Hepatocyte (in vitro differentiated cells): ENCODE data around the gene TTC28. TPM values are rescaled to one million over a fixed set of nuclear protein-coding genes. Genes with fewer than 3 reads are reported as not detected.

Source experiments
- DNase-seq: peaks from one replicate; pipeline ENCODE4 v3.0.0-alpha.2; 2016; ENCODE audit warnings: low spot score
- H2AFZ ChIP-seq: fragments of 200-600 bp; sonication (generic); 2 replicates; pipeline ENCODE4 v1.6.0; 2016; ENCODE audit warnings: antibody characterized with exemption, mild to moderate bottlenecking
- H3K27ac ChIP-seq: fragments of 200-600 bp; sonication (generic); 2 replicates; pipeline ENCODE4 v1.5.1; 2016; ENCODE audit warnings: mild to moderate bottlenecking
- H3K27me3 ChIP-seq: fragments of 200-600 bp; sonication (generic); 2 replicates; pipeline ENCODE4 v1.6.1; 2016
- H3K36me3 ChIP-seq: fragments of 200-600 bp; sonication (generic); replicated peaks from 2 replicates; pipeline ENCODE4 v1.5.1; 2016; ENCODE audit warnings: low read depth; ENCODE audit not compliant: insufficient read depth
- H3K4me1 ChIP-seq: fragments of 200-600 bp; sonication (generic); 2 replicates; pipeline ENCODE4 v1.5.1; 2016; ENCODE audit warnings: mild to moderate bottlenecking, moderate library complexity; ENCODE audit not compliant: insufficient read depth
- H3K4me2 ChIP-seq: fragments of 200-600 bp; sonication (generic); 2 replicates; pipeline ENCODE4 v1.6.0; 2016
- H3K4me3 ChIP-seq: fragments of 200-600 bp; sonication (generic); 2 replicates; pipeline ENCODE4 v1.5.1; 2016; ENCODE audit warnings: mild to moderate bottlenecking
- H3K79me2 ChIP-seq: fragments of 200-600 bp; sonication (generic); 2 replicates; pipeline ENCODE4 v1.6.0; 2017; ENCODE audit warnings: mild to moderate bottlenecking
- H3K9me2 ChIP-seq: fragments of 200-600 bp; sonication (generic); replicated peaks from 2 replicates; pipeline ENCODE4 v1.6.0; 2017; ENCODE audit warnings: mild to moderate bottlenecking; ENCODE audit not compliant: insufficient read depth
- H3K9me3 ChIP-seq: fragments of 200-600 bp; sonication (generic); 2 replicates; pipeline ENCODE4 v1.5.1; 2016; ENCODE audit warnings: low read depth, mild to moderate bottlenecking
- H4K20me1 ChIP-seq: fragments of 200-600 bp; sonication (generic); 2 replicates; pipeline ENCODE4 v1.6.0; 2016; ENCODE audit warnings: mild to moderate bottlenecking; ENCODE audit not compliant: insufficient read depth, poor library complexity, severe bottlenecking
- EZH2 ChIP-seq: fragments of 200-600 bp; sonication (generic); IDR thresholded peaks from 2 replicates; pipeline ENCODE4 v1.6.1; 2016; ENCODE audit warnings: antibody characterized with exemption, mild to moderate bottlenecking, borderline replicate concordance
- EZH2phosphoT487 ChIP-seq: fragments of 200-600 bp; sonication (generic); IDR thresholded peaks from one replicate; pipeline ENCODE4 v1.6.1; 2018; ENCODE audit warnings: antibody characterized with exemption, mild to moderate bottlenecking, low read depth, moderate library complexity; ENCODE audit not compliant: unreplicated experiment, severe bottlenecking
- WGBS: methylation state at CpG from one replicate; pipeline ENCODE4 v1.1.6; 2016; ENCODE audit warnings: low lambda C conversion rate; ENCODE audit errors: missing lambda C conversion rate; 5-methylcytosine and 5-hydroxymethylcytosine counted together
- polyA plus RNA-seq: library from polyadenylated mRNA; unstranded; fragments of >200 nt; fragmentation: Nextera tagmentation; extraction: Ambion mirVana; gene quantifications from 2 replicates; pipeline ENCODE4 v1.2.1, GENCODE V29; 2016
- total RNA-seq: library from RNA; depleted of rRNA; stranded (reverse); fragments of >200 nt; gene quantifications from 2 replicates; pipeline ENCODE4 v1.2.3, GENCODE V29; 2014
- TF ChIP-seq, protein P1 (sequence below): fragments of 200-600 bp; sonication (generic); IDR thresholded peaks from 2 replicates; pipeline ENCODE4 v1.5.1; 2016; ENCODE audit warnings: antibody characterized with exemption, mild to moderate bottlenecking; ENCODE audit not compliant: poor library complexity

TTC28 gene
- total and polyA plus RNA-seq, 2 experiments from 2014 or later: 14.7 to 30.4 TPM

DNA sequence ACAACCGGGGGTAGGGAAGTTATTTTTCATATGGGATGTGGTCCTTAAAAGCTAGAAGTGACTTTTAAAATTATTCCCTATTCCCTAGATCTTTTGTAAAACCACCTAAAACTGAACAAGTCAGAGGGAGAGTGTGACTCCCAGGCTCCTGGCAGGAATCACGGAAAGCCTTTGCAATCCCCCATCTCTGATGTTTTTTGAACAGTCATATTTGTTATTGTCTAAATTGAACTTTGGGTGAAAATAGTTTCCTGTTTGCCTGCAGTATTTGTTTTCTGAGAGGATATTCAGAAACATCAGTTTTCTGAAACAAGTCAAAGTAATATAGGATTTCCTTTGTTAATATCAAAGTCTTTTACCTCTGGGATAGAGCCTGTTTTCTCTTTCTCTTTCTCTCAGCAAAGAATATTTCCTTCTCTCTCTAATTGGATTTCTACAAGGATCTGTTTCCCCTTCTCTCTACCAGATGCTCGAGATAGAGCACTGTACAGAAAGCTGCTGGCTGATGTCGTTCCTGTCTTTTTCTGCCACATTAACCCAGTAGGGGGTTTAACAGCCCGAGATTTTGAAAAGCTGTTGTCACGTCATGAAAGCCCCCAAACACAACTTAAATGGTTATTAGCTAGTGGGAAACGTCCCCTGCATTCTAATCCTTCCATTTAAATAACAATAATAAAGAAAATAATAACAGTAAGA is 628.4 kb downstream of the TTC28 start:
- no peak overlapping the region for H3K27ac ChIP-seq
- 64% methylated on average over 7 of the region's 7 CpGs for WGBS
- H2AFZ ChIP-seq: no peak overlapping the region
- no peaks in the 10 kb centered on the region for H4K20me1 ChIP-seq
- H3K4me2 ChIP-seq: no peak overlapping the region
- TF ChIP-seq, protein P1, sequence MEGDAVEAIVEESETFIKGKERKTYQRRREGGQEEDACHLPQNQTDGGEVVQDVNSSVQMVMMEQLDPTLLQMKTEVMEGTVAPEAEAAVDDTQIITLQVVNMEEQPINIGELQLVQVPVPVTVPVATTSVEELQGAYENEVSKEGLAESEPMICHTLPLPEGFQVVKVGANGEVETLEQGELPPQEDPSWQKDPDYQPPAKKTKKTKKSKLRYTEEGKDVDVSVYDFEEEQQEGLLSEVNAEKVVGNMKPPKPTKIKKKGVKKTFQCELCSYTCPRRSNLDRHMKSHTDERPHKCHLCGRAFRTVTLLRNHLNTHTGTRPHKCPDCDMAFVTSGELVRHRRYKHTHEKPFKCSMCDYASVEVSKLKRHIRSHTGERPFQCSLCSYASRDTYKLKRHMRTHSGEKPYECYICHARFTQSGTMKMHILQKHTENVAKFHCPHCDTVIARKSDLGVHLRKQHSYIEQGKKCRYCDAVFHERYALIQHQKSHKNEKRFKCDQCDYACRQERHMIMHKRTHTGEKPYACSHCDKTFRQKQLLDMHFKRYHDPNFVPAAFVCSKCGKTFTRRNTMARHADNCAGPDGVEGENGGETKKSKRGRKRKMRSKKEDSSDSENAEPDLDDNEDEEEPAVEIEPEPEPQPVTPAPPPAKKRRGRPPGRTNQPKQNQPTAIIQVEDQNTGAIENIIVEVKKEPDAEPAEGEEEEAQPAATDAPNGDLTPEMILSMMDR: no peak
- TF ChIP-seq EZH2 (no peak), EZH2phosphoT487 (no peak)
- no peak overlapping the region for H3K4me3 ChIP-seq
- DNase-seq: no peak
- no peaks in the 10 kb centered on the region for H3K9me3 ChIP-seq
- no peaks in the 10 kb centered on the region for H3K27me3 ChIP-seq
- no peaks in the 10 kb centered on the region for H3K79me2 ChIP-seq
- no peaks in the 10 kb centered on the region for H3K4me1 ChIP-seq
- H3K36me3 ChIP-seq: no peaks in the 10 kb centered on the region
- H3K9me2 ChIP-seq: no peaks in the 10 kb centered on the region

DNA sequence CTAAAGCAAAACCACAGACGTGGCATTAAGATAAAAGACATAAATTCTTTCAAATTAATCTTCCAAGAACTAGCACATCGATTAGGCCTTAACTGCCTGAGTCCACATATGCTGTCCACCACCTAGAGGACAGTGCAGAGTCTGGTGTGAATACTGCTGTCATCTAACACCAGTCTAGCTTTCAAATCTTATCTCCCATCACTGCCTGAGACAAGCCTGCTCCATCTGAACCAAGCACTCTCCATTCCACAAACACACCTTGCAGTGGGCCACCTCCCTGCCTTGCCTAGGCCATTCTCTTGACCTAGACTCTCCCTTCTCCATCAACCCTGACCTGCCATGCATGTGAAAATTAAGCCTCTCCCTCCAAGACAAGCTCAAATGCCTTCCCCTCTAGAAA is 631.1 kb downstream of the TTC28 start:
- Histone ChIP-seq H3K27me3 (no peaks in the 10 kb centered on the region), H2AFZ (no peak overlapping the region), H3K4me1 (no peaks in the 10 kb centered on the region), H3K27ac (no peak overlapping the region), H3K9me3 (no peaks in the 10 kb centered on the region), H4K20me1 (no peaks in the 10 kb centered on the region), H3K79me2 (no peaks in the 10 kb centered on the region), H3K36me3 (no peaks in the 10 kb centered on the region), H3K4me2 (no peak overlapping the region), H3K9me2 (no peaks in the 10 kb centered on the region), H3K4me3 (no peak overlapping the region)
- no peak for DNase-seq
- no peak for TF ChIP-seq EZH2phosphoT487
- 95% methylated on average over 2 of the region's 2 CpGs for WGBS

DNA sequence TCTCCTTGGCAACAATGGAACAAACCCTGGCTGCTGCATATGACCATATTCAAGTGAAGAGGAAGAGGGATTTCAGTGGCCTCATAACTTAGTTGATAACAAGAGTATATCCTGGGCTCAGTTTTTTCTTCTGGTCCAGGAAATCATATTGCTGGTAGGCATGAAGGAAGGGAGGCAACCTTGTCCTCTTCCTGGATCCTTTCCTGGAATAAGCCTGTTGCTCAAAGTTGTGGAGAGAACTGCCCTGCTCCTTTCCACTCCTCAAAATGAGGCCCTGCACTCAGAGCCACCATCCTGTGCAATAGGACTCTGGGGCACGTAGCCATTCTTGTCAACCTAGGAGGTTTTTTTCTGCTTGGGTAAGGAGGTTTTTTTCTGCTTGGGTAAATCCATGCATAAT is 631.9 kb downstream of the TTC28 start:
- no peak overlapping the region for H3K4me2 ChIP-seq
- no peaks in the 10 kb centered on the region for H3K36me3 ChIP-seq
- WGBS: 100% methylated on average over 1 of the region's 1 CpG
- no peaks in the 10 kb centered on the region for H3K27me3 ChIP-seq
- no peaks in the 10 kb centered on the region for H3K9me2 ChIP-seq
- TF ChIP-seq, protein P1: no peak
- TF ChIP-seq EZH2phosphoT487 (no peak), EZH2 (no peak)
- no peaks in the 10 kb centered on the region for H3K79me2 ChIP-seq
- no peaks in the 10 kb centered on the region for H3K9me3 ChIP-seq
- H3K4me3 ChIP-seq: no peak overlapping the region
- no peak for DNase-seq
- H4K20me1 ChIP-seq: no peaks in the 10 kb centered on the region
- no peaks in the 10 kb centered on the region for H3K4me1 ChIP-seq
- H3K27ac ChIP-seq: no peak overlapping the region
- no peak overlapping the region for H2AFZ ChIP-seq

DNA sequence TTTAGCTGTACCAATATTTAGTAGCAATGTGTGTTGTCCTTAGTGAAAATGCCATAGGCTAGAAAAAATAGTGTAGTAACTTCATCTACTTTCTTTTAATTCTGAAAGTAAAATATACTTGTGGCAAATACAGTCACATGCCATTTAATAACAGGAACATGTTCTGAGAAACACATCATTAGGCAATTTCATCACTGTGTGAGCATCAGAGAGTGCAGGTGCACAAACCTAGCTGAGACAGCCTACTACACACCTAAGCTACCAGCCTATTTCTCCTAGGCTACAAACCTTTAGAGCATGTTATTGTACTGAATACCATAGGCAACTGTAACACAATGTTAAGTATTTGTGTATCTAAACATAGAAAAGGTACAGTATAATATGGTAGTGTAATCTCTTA is 633.5 kb downstream of the TTC28 start:
- Histone ChIP-seq H4K20me1 (no peaks in the 10 kb centered on the region), H3K79me2 (no peaks in the 10 kb centered on the region), H3K4me3 (no peak overlapping the region), H3K36me3 (no peaks in the 10 kb centered on the region), H3K9me2 (no peaks in the 10 kb centered on the region), H3K27ac (no peak overlapping the region), H3K4me1 (no peaks in the 10 kb centered on the region), H3K4me2 (no peak overlapping the region), H3K27me3 (no peaks in the 10 kb centered on the region), H2AFZ (no peak overlapping the region), H3K9me3 (no peaks in the 10 kb centered on the region)
- TF ChIP-seq, protein P1: no peak
- TF ChIP-seq EZH2: no peak
- TF ChIP-seq EZH2phosphoT487: no peak
- DNase-seq: no peak
